MM.1S (cell line): ENCODE measurements around the gene TULP4.

ENCODE experiments used
- EZH2 ChIP-seq: fragments of 300-600 bp; sonication (generic); optimal IDR thresholded peaks from 2 replicates; pipeline ENCODE3; 2017; ENCODE audit warnings: low read depth, mild to moderate bottlenecking, antibody characterized with exemption, low read length, mixed read lengths
- TF ChIP-seq, protein P1 (sequence below): fragments of 300-600 bp; sonication (generic); IDR thresholded peaks from 2 replicates; pipeline ENCODE4 v1.5.1; 2016; ENCODE audit warnings: antibody characterized with exemption, low read length, mixed read lengths

DNA sequence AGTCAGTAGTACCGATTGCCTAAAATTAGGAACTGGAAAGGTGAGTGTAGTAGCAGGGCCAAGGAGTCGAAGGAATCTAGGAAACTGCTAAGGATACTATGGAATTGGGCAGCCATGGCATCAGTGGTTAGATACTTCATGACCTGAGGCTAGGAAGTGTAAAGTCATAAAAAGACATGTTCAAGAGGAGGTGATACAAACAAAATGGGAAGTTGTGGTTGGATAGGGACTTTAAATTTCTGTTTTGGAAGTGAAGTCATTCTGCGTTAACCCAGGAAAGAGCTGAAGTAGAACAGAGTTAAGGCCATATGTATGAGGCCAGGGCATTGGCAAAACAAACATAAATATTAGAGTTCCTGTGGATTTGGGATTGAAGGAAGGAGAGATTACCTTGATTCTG lies 159.1 kb downstream of the TULP4 start:
- no peak for TF ChIP-seq EZH2
- TF ChIP-seq, protein P1, sequence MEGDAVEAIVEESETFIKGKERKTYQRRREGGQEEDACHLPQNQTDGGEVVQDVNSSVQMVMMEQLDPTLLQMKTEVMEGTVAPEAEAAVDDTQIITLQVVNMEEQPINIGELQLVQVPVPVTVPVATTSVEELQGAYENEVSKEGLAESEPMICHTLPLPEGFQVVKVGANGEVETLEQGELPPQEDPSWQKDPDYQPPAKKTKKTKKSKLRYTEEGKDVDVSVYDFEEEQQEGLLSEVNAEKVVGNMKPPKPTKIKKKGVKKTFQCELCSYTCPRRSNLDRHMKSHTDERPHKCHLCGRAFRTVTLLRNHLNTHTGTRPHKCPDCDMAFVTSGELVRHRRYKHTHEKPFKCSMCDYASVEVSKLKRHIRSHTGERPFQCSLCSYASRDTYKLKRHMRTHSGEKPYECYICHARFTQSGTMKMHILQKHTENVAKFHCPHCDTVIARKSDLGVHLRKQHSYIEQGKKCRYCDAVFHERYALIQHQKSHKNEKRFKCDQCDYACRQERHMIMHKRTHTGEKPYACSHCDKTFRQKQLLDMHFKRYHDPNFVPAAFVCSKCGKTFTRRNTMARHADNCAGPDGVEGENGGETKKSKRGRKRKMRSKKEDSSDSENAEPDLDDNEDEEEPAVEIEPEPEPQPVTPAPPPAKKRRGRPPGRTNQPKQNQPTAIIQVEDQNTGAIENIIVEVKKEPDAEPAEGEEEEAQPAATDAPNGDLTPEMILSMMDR = no peak
